Uterus (tissue), 4 donors: Measurements from ENCODE around the gene B3GNT3. TPM values are rescaled to one million over a fixed set of nuclear protein-coding genes. Genes with fewer than 3 reads are reported as not detected.

Source experiments
- DNase-seq, 2 donors: peaks; one replicate each; pipeline ENCODE4 v3.0.0-alpha.2; 2019 to 2020
- H3K27ac ChIP-seq, 2 donors: fragments of 200-600 bp; sonication (generic); 1 replicate in 1 of 2; 2 replicates in 1 of 2; pipeline ENCODE4 v1.5.1; 2016 to 2018
- H3K27me3 ChIP-seq, 2 donors: fragments of 200-600 bp; sonication (generic); one replicate each; pipeline ENCODE4 v1.5.1; 2018 to 2019; ENCODE audit warnings: control low read depth in 1 of 2
- H3K36me3 ChIP-seq, 2 donors: fragments of 200-600 bp; sonication (generic); one replicate each; pipeline ENCODE4 v1.5.1; 2019; ENCODE audit warnings: control low read depth in 1 of 2
- H3K4me1 ChIP-seq, 2 donors: fragments of 200-600 bp; sonication (generic); one replicate each; pipeline ENCODE4 v1.5.1; 2018 to 2019; ENCODE audit warnings: control low read depth in 1 of 2
- H3K4me3 ChIP-seq, 2 donors: fragments of 200-600 bp; sonication (generic); 1 replicate in 1 of 2; 2 replicates in 1 of 2; pipeline ENCODE4 v1.5.1; 2018 to 2019; ENCODE audit warnings: mild to moderate bottlenecking in 1 of 2
- H3K9me3 ChIP-seq, 2 donors: fragments of 200-600 bp; sonication (generic); one replicate each; pipeline ENCODE4 v1.5.1; 2019; ENCODE audit warnings: control low read depth in 1 of 2
- CTCF ChIP-seq, 4 experiments: fragments of 200-600 bp in 2 of 4; fragments of 450-650 bp in 2 of 4; sonication (generic) in 2 of 4; IDR thresholded peaks; one replicate each; pipeline ENCODE4 v1.5.1; 2016 to 2019; ENCODE audit warnings: antibody characterized with exemption in 4 of 4, mild to moderate bottlenecking in 2 of 4, moderate library complexity in 1 of 4
- POLR2A ChIP-seq, 2 donors: fragments of 450-650 bp; IDR thresholded peaks; one replicate each; pipeline ENCODE4 v1.6.1; 2016; ENCODE audit warnings: antibody characterized with exemption in 2 of 2, mild to moderate bottlenecking in 1 of 2, moderate library complexity in 1 of 2
- intact Hi-C: fragments of 100-400 bp; cut with DNase I; formaldehyde crosslinking; loops from one replicate; pipeline ENCODE4 v1.15.1; 2023; ENCODE audit warnings: low total_unique reads
- total RNA-seq, 4 donors: library from RNA; depleted of rRNA in 3 of 4; stranded (reverse); fragments of >200 nt in 3 of 4; gene quantifications; one replicate each; pipeline versions ENCODE4 v1.1.0 to v1.2.4, GENCODE V29; 2014 to 2023
- donor health status: DM: yes; HTN: yes; CAD: no.

Gene B3GNT3
- total RNA-seq, 4 donors from 2014 or later: 1.4 TPM; not detected in 3

DNA sequence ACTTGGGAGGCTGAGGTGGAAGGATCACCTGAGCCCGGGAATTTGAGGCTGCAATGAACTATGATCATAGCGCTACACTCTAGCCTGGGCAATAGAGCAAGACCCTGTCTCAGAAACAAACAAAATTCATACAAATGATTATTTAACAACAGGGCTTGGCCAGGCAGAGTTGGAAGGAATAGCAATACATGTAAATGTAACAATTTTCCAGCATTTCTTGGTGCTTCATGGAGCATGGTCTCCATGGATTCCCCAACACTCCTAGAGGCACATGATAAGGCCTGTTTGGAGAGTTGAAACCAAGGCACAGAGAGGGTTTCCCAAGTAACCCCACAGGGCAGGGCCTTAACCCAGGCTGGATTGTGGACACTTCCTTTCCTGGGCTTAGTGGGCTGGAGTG is 16.2 kb downstream of the B3GNT3 start:
- intact Hi-C loops: no loop called here
- Histone ChIP-seq H3K27ac (no peak overlapping the region), H3K27me3 (no peaks in the 10 kb centered on the region), H3K4me1 (no peaks in the 10 kb centered on the region), H3K9me3 (no peaks in the 10 kb centered on the region), H3K36me3 (no peaks in the 10 kb centered on the region), H3K4me3 (no peak overlapping the region)
- no peak for DNase-seq
- TF ChIP-seq CTCF (IDR thresholded peaks at IDR 0.05) (no peak), POLR2A (IDR thresholded peaks at IDR 0.05) (no peak)

- intact Hi-C loops: no loop called here
- TF ChIP-seq CTCF (IDR thresholded peaks at IDR 0.05) (no peak), POLR2A (IDR thresholded peaks at IDR 0.05) (no peak)
- Histone ChIP-seq H3K36me3 (no peaks in the 10 kb centered on the region), H3K27ac (no peak overlapping the region), H3K4me1 (no peaks in the 10 kb centered on the region), H3K9me3 (no peaks in the 10 kb centered on the region), H3K4me3 (no peak overlapping the region), H3K27me3 (no peaks in the 10 kb centered on the region)
- no peak for DNase-seq
These were observed 16.7 kb downstream of the B3GNT3 start for GRCh38 chr19:17811681-17812080.

DNA sequence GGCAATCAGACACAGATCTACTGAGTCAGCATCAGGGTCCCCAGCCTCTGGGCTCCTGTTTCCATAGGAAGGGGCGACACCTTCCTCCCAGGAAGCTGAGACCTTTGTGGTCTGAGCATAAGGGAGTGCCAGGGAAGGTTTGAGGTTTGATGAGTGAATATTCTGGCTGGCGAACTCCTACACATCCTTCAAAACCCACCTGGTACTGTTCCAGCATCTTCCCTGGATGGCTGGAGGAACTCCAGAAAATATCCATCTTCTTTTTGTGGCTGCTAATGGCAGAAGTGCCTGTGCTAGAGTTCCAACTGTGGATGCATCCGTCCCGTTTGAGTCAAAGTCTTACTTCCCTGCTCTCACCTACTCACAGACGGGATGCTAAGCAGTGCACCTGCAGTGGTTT is 17.2 kb downstream of the B3GNT3 start:
- intact Hi-C loops: no loop called here

GRCh38 chr19:17817668-17818363 is 22.9 kb downstream of the B3GNT3 start:
- no peaks in the 10 kb centered on the region for H3K4me1 ChIP-seq
- no peaks in the 10 kb centered on the region for H3K27me3 ChIP-seq
- H3K27ac ChIP-seq: no peak overlapping the region
- TF ChIP-seq POLR2A (IDR thresholded peaks at IDR 0.05): no peak
- no peak for TF ChIP-seq CTCF (IDR thresholded peaks at IDR 0.05)
- intact Hi-C loops: no loop called here
- no peak overlapping the region for H3K4me3 ChIP-seq
- H3K9me3 ChIP-seq: no peaks in the 10 kb centered on the region
- DNase-seq: no peak
- no peaks in the 10 kb centered on the region for H3K36me3 ChIP-seq

More for the DNA sequence above, 17.2 kb downstream of the B3GNT3 start:
- H3K9me3 ChIP-seq: no peaks in the 10 kb centered on the region
- no peaks in the 10 kb centered on the region for H3K4me1 ChIP-seq
- no peak for DNase-seq
- H3K36me3 ChIP-seq: no peaks in the 10 kb centered on the region
- H3K27ac ChIP-seq: no peak overlapping the region
- H3K27me3 ChIP-seq: no peaks in the 10 kb centered on the region
- H3K4me3 ChIP-seq: no peak overlapping the region
- no peak for TF ChIP-seq CTCF (IDR thresholded peaks at IDR 0.05)
- TF ChIP-seq POLR2A (IDR thresholded peaks at IDR 0.05): no peak

GRCh38 chr19:17821190-17821589 is 26.3 kb downstream of the B3GNT3 start, which contains the start of gene INSL3:
Gene INSL3 (minus strand): TSS chr19:17821519. CDS start chr19:17821506, 13 bp downstream.
- intact Hi-C loops: no loop called here
- H3K36me3 ChIP-seq: no peaks in the 10 kb centered on the region
- TF ChIP-seq CTCF (IDR thresholded peaks at IDR 0.05) (no peak), POLR2A (IDR thresholded peaks at IDR 0.05) (no peak)
- H3K27me3 ChIP-seq: no peaks in the 10 kb centered on the region
- H3K4me3 ChIP-seq: no peak within 1 kb of the TSS
- H3K9me3 ChIP-seq: no peaks in the 10 kb centered on the region
- DNase-seq: no peak
- H3K27ac ChIP-seq: no peak within 1 kb of the TSS
- H3K4me1 ChIP-seq: no peaks in the 10 kb centered on the region
